Stromal cell of bone marrow (primary cell): Measurements from ENCODE around the gene TUBA4A.
"Not testable (repeated sequence)": the region's sequence is repeated elsewhere in the genome, so short reads cannot be mapped to it uniquely, and the experiment has no call there.

Source experiments
- DNase-seq: peaks from one replicate; pipeline ENCODE4 v3.0.0-alpha.2; 2012; ENCODE audit warnings: low read depth

Gene TUBA4A

GRCh38 chr2:219268294-219268693, 14.6 kb upstream of the TUBA4A start:
- DNase-seq, result no peak

- no peak for DNase-seq
Measured at GRCh38 chr2:219266886-219267285, 13.2 kb upstream of the TUBA4A start.

- DNase-seq, result no peak
Measured at GRCh38 chr2:219266232-219266631, 12.5 kb upstream of the TUBA4A start.

DNA sequence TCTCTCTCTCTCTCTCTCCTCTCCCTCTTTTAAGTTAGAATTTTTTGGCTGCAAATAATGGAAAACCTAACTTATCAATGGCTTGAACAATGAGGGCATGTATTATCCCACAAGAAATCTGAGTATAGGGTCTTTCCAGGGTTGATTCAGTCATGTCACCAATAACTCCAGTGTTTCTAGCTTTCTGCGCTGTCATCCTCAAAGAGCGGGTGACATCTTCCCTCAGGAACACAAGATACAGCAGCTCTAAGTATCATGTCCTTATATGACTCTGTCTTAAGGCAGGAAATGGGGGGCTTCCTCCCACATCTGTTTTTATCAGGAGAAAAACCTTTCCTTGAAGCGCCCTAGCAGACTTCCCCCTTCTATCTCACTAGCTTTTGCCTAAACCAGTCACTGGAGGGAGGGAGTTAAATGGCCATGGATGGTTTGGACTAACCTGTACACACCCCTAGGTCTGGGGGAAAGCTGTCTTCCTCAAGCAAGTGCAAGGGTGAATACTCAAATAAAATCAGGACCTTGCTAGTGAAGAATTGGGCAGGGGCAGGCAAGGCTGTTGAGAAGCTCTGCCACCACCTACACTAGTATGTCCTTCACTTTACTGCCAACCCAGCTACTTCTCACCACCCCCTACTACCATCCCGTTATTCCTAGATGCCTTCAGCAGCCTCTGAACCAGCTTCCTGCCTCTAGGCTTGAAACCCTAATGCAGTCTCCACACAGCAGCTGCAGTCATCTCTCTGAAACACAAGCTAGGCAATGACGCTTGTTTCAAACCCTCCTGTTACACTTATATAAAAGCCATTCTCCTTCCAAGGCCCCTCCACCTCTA, 7.5 kb upstream of the TUBA4A start:
- no peak for DNase-seq

DNA sequence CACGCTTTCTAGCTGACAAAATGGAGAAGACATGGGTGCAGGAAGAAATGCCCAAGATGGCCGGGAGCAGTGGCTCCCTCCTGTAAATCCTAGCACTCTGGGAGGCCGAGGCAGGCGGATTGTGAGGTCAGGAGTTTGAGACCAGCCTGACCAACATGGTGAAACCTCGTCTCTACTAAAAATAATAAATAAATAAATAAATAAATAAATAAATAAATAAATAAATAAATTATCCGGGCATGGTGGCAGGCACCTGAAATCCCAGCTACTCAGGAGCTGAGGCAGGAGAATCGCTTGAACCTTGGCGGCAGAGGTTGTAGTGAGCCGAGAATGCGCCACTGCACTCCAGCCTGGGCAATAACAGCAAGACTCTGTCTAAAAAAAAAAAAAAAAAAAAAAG, 5.2 kb upstream of the TUBA4A start:
- DNase-seq, result not testable (repeated sequence)

DNA sequence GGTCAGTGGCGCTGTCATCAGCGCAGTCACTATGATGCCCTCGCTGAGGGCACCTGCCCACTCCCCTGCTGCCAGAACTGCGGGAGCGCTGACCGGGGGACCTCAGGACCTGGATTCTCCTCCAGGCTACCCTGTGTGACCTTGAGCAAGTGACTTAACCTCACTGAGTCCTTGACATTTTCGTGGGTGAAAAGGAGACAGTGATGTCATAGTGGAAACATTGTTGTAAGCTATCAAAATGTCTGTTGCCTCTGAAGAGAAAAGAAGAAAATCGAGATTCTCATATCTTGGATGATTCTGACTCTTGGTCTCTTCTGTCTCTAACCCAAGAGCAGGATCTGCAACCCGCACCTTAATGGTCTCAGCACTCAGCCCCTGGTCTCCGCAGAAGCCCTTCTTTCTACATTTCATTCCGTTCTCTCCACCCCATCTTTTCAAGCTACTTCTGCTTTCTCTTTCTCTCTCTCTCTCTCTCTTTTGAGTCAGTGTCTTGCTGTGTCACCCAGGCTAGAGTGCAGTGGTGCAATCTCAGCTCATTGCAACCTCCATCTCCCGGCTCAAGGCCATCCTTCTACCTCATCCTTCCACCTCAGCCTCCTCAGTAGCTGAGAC, 978 bp upstream of the TUBA4A start:
- no peak for DNase-seq

DNA sequence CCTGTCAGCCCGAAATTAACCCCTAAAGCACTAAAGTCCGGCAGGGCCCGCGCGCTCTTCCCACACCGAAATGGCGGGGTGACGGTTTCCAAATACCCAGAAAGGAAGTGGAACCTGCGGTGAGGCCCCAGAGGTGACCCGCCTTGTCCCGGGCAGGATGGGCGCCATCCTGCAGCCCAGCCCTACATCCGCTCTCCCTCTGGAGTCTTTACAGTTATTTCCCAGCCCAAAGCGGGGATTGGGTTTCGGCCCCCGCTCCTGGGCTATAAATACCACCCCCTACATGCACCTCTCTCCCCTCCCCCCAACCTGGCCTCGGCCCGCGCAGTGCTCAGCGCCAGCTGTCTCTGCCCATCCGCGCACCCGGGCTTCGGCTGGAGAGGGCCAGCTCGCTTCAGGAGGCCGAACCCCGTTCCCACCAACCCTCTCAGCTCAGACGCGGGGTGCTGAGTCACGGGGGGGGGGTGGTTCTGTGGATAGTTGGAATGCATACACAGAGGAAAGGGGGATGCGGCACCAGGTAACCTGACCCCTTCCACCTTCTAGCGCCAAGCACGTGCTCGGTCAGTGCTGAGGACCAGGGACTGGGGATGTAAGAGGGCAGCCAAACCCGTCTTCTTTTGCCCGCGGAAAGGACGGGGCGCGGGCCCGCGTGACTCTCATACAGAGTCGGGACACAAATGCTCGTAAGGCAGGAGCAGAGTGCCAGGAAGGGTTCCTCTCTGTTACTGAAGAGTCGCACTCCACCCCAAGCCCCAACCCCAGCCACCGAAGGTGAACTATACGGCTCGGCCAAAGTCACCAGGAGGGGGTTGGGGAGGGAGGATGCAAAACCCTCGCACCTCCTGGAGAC, 592 bp downstream of the TUBA4A start, which contains the start of gene TUBA4B:
TSS of gene TUBA4B (plus strand) at position 344 of the 853 bp plus-strand sequence. CDS start at position 509, 165 bp downstream.
- no peak for DNase-seq

DNA sequence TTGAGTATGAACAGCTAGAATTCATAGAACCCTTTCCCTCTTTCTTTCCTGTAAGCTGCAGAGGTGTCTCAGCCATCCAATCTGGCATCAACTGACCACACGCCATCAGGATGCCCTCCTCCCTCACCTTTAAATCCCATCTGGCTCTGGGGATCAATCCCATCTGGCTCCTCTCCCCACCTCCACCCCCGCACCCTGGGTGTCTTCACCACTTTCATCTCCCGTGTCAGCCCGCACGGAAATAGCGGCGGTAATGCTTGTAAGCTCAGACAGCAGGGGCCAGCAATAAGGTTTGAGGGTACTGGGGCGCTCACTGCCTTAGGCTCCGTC, 1.2 kb downstream of the TUBA4A start:
- no peak for DNase-seq

DNA sequence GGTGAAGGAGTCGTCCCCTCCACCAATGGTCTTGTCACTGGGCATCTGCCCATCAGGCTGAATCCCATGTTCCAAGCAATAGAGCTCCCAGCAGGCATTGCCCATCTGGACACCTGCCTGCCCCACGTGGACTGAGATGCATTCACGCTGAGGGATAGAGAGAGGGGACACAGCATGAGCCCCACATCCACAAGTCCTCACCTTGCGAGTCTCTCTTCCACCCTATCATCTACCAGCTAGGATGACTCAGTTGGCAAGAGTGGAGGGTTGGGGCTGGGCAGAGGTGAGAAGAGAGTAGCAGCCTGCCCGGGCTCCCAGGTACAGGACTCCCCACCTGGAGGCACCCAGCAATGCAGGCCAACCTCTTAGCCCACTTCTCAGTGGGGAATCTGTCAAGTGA, 1.6 kb downstream of the TUBA4A start:
- DNase-seq, result no peak

- no peak for DNase-seq
Measured at GRCh38 chr2:219251656-219252055, 2.1 kb downstream of the TUBA4A start.

DNA sequence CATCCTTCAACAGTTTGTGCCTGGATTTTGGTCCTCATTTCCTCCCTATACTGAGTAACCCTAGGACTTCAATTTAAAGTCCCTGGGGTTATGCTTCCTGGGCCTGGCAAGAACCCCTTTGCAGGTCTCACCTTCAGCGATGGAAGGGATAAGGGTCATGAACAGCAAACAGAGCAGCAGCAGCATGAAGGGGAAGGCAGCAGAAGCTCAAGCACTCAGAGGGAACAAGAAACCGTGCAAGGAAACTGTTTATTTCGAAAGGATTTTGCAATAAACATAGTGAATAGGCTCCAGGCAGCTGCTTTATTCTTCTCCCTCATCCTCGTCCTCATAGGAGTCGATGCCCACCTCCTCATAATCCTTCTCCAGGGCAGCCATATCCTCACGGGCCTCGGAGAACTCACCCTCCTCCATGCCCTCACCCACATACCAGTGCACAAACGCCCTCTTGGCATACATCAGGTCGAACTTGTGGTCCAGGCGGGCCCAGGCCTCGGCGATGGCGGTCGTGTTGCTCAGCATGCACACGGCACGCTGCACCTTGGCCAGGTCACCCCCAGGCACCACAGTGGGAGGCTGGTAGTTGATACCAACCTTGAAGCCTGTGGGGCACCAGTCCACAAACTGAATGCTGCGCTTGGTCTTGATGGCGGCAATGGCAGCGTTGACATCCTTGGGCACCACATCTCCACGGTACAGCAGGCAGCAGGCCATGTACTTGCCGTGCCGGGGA, 3.5 kb downstream of the TUBA4A start:
- no peak for DNase-seq

DNA sequence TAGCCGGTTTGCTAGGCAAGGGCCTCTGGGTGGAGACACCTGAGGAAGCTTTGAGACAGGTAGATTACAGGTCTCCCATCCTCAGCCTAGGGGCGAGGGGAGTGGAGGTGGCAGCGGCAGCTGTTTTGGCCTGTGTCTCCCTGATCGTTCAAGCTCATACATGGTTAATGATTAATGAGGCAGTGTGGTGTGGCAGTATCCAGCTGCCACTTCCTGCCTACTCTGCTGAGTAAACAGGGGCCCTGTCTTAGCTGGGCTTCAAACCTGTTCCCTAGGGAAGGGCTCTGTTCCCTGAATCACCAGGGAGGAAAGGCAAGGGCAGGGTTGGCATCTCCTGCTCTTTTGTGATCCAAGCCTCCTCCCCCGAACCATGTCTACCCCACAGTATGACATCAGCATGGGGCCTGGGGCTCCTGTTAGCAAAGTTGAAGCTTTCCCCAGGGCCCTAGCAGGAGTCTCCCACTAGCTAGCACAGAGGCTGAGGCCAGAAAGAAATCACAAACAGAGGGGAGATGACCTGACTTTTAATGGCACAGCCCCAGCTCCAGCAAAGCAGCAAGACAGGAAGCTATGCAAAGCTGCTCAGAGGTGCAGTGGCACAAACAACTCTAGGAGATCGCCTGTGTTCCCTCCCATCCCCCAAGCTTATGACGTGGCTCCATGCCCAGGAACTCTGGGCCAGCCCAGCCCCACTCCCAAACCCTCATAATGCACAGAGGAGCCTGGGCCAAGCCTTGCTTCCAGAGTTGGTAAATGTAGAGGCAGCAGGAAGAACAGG, 4.3 kb downstream of the TUBA4A start:
- DNase-seq, result peak; percentile 58

GRCh38 chr2:219248845-219249202, 4.9 kb downstream of the TUBA4A start:
- DNase-seq, result no peak

DNA sequence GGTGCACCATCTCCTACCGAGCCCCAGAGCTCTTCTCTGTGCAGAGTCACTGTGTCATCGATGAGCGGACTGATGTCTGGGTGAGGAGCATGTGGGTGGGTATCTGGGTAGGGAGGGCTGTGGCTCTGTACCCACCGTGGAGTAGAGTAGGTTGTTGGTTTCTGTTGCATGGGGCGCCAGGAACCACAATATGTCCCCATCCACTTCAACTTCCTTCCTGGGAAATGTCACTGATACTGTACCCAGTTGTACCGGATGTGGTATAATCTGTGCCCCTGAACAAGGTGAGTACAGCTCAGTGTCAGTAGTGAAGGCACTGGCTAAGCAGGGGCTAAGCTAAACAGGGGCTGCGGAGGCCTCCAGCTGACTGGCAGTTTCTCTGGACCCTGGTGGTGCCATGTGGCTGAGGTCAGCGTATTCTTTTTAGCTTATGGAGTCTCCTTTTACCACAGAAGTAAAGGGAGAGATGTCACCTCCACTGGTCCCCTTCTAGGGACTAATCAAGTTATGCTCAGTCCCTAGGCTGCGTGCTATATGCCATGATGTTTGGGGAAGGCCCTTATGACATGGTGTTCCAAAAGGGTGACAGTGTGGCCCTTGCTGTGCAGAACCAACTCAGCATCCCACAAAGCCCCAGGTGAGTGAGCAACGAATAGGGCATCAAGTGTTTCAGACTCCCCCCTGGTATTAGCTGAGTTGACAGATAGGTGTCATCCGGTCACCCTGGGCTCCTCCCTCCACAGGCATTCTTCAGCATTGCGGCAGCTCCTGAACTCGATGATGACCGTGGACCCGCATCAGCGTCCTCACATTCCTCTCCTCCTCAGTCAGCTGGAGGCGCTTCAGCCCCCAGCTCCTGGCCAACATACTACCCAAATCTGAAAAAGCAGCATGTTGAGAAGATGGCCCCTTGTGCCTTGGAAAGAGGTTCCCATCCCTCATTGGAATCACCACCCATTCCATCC, 5.8 kb downstream of the TUBA4A start:
- DNase-seq, result no peak

GRCh38 chr2:219246559-219246958, 7.2 kb downstream of the TUBA4A start:
- DNase-seq, result no peak

DNA sequence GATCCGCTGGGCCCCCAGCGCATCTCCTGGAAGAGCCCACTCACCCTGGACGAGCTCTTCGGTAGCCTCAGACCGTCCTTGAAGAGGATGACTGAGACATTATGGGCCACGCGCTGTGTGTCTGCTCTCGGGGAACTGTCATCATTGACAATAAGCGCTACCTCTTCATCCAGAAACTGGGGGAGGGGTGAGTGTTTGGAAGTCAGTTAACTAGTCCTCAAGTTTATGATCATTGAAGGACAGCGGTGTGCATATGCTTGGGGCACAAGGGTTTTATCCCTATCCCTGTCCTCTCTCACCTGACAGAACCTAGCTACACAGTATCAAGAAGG, 7.9 kb downstream of the TUBA4A start:
- DNase-seq, result no peak

GRCh38 chr2:219245148-219245898, 8.4 kb downstream of the TUBA4A start, which contains the start of the genes GLB1L and STK16:
TSS of gene GLB1L (minus strand) at chr2:219245444. CDS start at chr2:219243573, 1,871 bp downstream.
TSS of gene STK16 (plus strand) at chr2:219245479. CDS start at chr2:219246000, 521 bp downstream.
- peak; percentile 87 for DNase-seq

- no peak for DNase-seq
Measured at GRCh38 chr2:219244789-219245147, 8.9 kb downstream of the TUBA4A start.

- no peak for DNase-seq
Measured at GRCh38 chr2:219243291-219243761, 10.4 kb downstream of the TUBA4A start.
